GM12878 (cell line): ENCODE data around the gene CFLAR. TPM values are rescaled to one million over a fixed set of nuclear protein-coding genes. Genes with fewer than 3 reads are reported as not detected.

Source experiments
- BCLAF1 ChIP-seq: fragments of 450-650 bp; IDR thresholded peaks from 2 replicates; pipeline ENCODE4 v1.6.1; 2017; ENCODE audit warnings: antibody characterized with exemption, mild to moderate bottlenecking, moderate library complexity
- CREB1 ChIP-seq: IDR thresholded peaks from 2 replicates; pipeline ENCODE4 v1.6.1; 2012; ENCODE audit warnings: low read depth, mild to moderate bottlenecking, inconsistent platforms
- ESRRA ChIP-seq: IDR thresholded peaks from 2 replicates; pipeline ENCODE4 v1.6.1; 2012; ENCODE audit warnings: mild to moderate bottlenecking, low read length, improper control_type of control experiment
- EZH2 ChIP-seq: IDR thresholded peaks from 2 replicates; pipeline ENCODE4 v1.6.1; 2012; ENCODE audit warnings: low read depth, mild to moderate bottlenecking, control low read depth, inconsistent platforms, low read length, borderline replicate concordance; ENCODE audit not compliant: control insufficient read depth
- HSF1 ChIP-seq: fragments of 150-350 bp; IDR thresholded peaks from 2 replicates; pipeline ENCODE4 v1.6.1; 2014; ENCODE audit warnings: mild to moderate bottlenecking, low read depth, low read length
- REST ChIP-seq: IDR thresholded peaks from 2 replicates; pipeline ENCODE4 v1.6.1; 2012; ENCODE audit warnings: mild to moderate bottlenecking, low read depth, low read length
- SMC3 ChIP-seq: IDR thresholded peaks from 2 replicates; pipeline ENCODE4 v1.6.1; 2011; ENCODE audit warnings: low read length, improper control_type of control experiment, borderline replicate concordance
- USF2 ChIP-seq: IDR thresholded peaks from 2 replicates; pipeline ENCODE4 v1.6.1; 2011; ENCODE audit warnings: low read depth, low read length, improper control_type of control experiment, borderline replicate concordance
- polyA plus RNA-seq, 11 experiments: library from polyadenylated mRNA; depleted of rRNA in 4 of 11; unstranded in 6 of 11; stranded (reverse) in 5 of 11; fragments of >200 nt; fragmentation: Nextera tagmentation in 4 of 11; fragmentation: Illumina TruSeq in 1 of 11; extraction: Ambion mirVana in 4 of 11; extraction: Trizol in 1 of 11; gene quantifications; 1 replicate in 1 of 11; 2 replicates in 10 of 11; pipeline versions ENCODE4 v1.2.1 to v1.2.3, GENCODE V29; 2011 to 2016; ENCODE audit warnings: inconsistent platforms in 2 of 11, missing spikeins in 2 of 11, low read depth in 1 of 11
- total RNA-seq, 4 experiments: library from RNA; depleted of rRNA in 3 of 4; stranded (reverse); fragments of >200 nt in 3 of 4; fragmentation: Illumina TruSeq in 1 of 4; extraction: Trizol in 1 of 4; gene quantifications; 2 replicates each; pipeline versions ENCODE4 v1.2.1 to v1.2.3, GENCODE V29; 2013 to 2021

CFLAR gene
- total and polyA plus RNA-seq, 10 of the 15 experiments (the other 5 are each of a cell fraction or from before 2014, with no cell fraction given), result 80.6 to 181 (median 101) TPM

- TF ChIP-seq REST (no peak), CREB1 (no peak), ESRRA (no peak), BCLAF1 (no peak), HSF1 (no peak), USF2 (no peak), SMC3 (no peak), EZH2 (no peak)
- TF ChIP-seq, all 136 proteins: peak for 0
Measured at GRCh38 chr2:201156036-201156435, 40.1 kb downstream of the CFLAR start (continued).
